Hepatocyte (in vitro differentiated cells): ENCODE measurements around the gene RASGEF1C. TPM values are rescaled to one million over a fixed set of nuclear protein-coding genes. Genes with fewer than 3 reads are reported as not detected.

Experiments
- DNase-seq: peaks from one replicate; pipeline ENCODE4 v3.0.0-alpha.2; 2016; ENCODE audit warnings: low spot score
- H2AFZ ChIP-seq: fragments of 200-600 bp; sonication (generic); 2 replicates; pipeline ENCODE4 v1.6.0; 2016; ENCODE audit warnings: antibody characterized with exemption, mild to moderate bottlenecking
- H3K27ac ChIP-seq: fragments of 200-600 bp; sonication (generic); 2 replicates; pipeline ENCODE4 v1.5.1; 2016; ENCODE audit warnings: mild to moderate bottlenecking
- H3K27me3 ChIP-seq: fragments of 200-600 bp; sonication (generic); 2 replicates; pipeline ENCODE4 v1.6.1; 2016
- H3K36me3 ChIP-seq: fragments of 200-600 bp; sonication (generic); replicated peaks from 2 replicates; pipeline ENCODE4 v1.5.1; 2016; ENCODE audit warnings: low read depth; ENCODE audit not compliant: insufficient read depth
- H3K4me1 ChIP-seq: fragments of 200-600 bp; sonication (generic); 2 replicates; pipeline ENCODE4 v1.5.1; 2016; ENCODE audit warnings: mild to moderate bottlenecking, moderate library complexity; ENCODE audit not compliant: insufficient read depth
- H3K4me2 ChIP-seq: fragments of 200-600 bp; sonication (generic); 2 replicates; pipeline ENCODE4 v1.6.0; 2016
- H3K4me3 ChIP-seq: fragments of 200-600 bp; sonication (generic); 2 replicates; pipeline ENCODE4 v1.5.1; 2016; ENCODE audit warnings: mild to moderate bottlenecking
- H3K79me2 ChIP-seq: fragments of 200-600 bp; sonication (generic); 2 replicates; pipeline ENCODE4 v1.6.0; 2017; ENCODE audit warnings: mild to moderate bottlenecking
- H3K9me2 ChIP-seq: fragments of 200-600 bp; sonication (generic); replicated peaks from 2 replicates; pipeline ENCODE4 v1.6.0; 2017; ENCODE audit warnings: mild to moderate bottlenecking; ENCODE audit not compliant: insufficient read depth
- H3K9me3 ChIP-seq: fragments of 200-600 bp; sonication (generic); 2 replicates; pipeline ENCODE4 v1.5.1; 2016; ENCODE audit warnings: low read depth, mild to moderate bottlenecking
- H4K20me1 ChIP-seq: fragments of 200-600 bp; sonication (generic); 2 replicates; pipeline ENCODE4 v1.6.0; 2016; ENCODE audit warnings: mild to moderate bottlenecking; ENCODE audit not compliant: insufficient read depth, poor library complexity, severe bottlenecking
- CTCF ChIP-seq: fragments of 200-600 bp; sonication (generic); IDR thresholded peaks from 2 replicates; pipeline ENCODE4 v1.5.1; 2016; ENCODE audit warnings: antibody characterized with exemption, mild to moderate bottlenecking; ENCODE audit not compliant: poor library complexity
- EZH2 ChIP-seq: fragments of 200-600 bp; sonication (generic); IDR thresholded peaks from 2 replicates; pipeline ENCODE4 v1.6.1; 2016; ENCODE audit warnings: antibody characterized with exemption, mild to moderate bottlenecking, borderline replicate concordance
- EZH2phosphoT487 ChIP-seq: fragments of 200-600 bp; sonication (generic); IDR thresholded peaks from one replicate; pipeline ENCODE4 v1.6.1; 2018; ENCODE audit warnings: antibody characterized with exemption, mild to moderate bottlenecking, low read depth, moderate library complexity; ENCODE audit not compliant: unreplicated experiment, severe bottlenecking
- WGBS: methylation state at CpG from one replicate; pipeline ENCODE4 v1.1.6; 2016; ENCODE audit warnings: low lambda C conversion rate; ENCODE audit errors: missing lambda C conversion rate; 5-methylcytosine and 5-hydroxymethylcytosine counted together
- polyA plus RNA-seq: library from polyadenylated mRNA; unstranded; fragments of >200 nt; fragmentation: Nextera tagmentation; extraction: Ambion mirVana; gene quantifications from 2 replicates; pipeline ENCODE4 v1.2.1, GENCODE V29; 2016
- total RNA-seq: library from RNA; depleted of rRNA; stranded (reverse); fragments of >200 nt; gene quantifications from 2 replicates; pipeline ENCODE4 v1.2.3, GENCODE V29; 2014

The RASGEF1C gene
- total and polyA plus RNA-seq, 2 experiments from 2014 or later: not detected

- peaks cover 4% of the 10 kb centered on the region for H3K4me1 ChIP-seq
- H3K79me2 ChIP-seq: no peaks in the 10 kb centered on the region
- H2AFZ ChIP-seq: no peak overlapping the region
- 76% methylated on average over 12 of the region's 23 CpGs for WGBS
- H3K27ac ChIP-seq: no peak overlapping the region
- no peak overlapping the region for H3K4me3 ChIP-seq
- H3K9me3 ChIP-seq: no peaks in the 10 kb centered on the region
- H3K9me2 ChIP-seq: no peaks in the 10 kb centered on the region
- no peak for DNase-seq
- no peaks in the 10 kb centered on the region for H3K27me3 ChIP-seq
- no peak overlapping the region for H3K4me2 ChIP-seq
- no peaks in the 10 kb centered on the region for H4K20me1 ChIP-seq
- H3K36me3 ChIP-seq: no peaks in the 10 kb centered on the region
- no peak for TF ChIP-seq CTCF
- no peak for TF ChIP-seq EZH2phosphoT487
- TF ChIP-seq EZH2: no peak
These were observed 39.5 kb downstream of the RASGEF1C start for GRCh38 chr5:180169248-180170105.

GRCh38 chr5:180168758-180169157 lies 40.3 kb downstream of the RASGEF1C start:
- Histone ChIP-seq H3K4me1 (peaks cover 4% of the 10 kb centered on the region), H3K4me2 (no peak overlapping the region), H2AFZ (no peak overlapping the region), H3K79me2 (no peaks in the 10 kb centered on the region), H3K36me3 (no peaks in the 10 kb centered on the region), H4K20me1 (no peaks in the 10 kb centered on the region), H3K27me3 (no peaks in the 10 kb centered on the region), H3K9me2 (no peaks in the 10 kb centered on the region), H3K27ac (no peak overlapping the region), H3K4me3 (no peak overlapping the region), H3K9me3 (no peaks in the 10 kb centered on the region)
- 88% methylated on average over 6 of the region's 6 CpGs for WGBS
- TF ChIP-seq EZH2 (no peak), CTCF (no peak), EZH2phosphoT487 (no peak)
- DNase-seq: no peak

- DNase-seq: no peak
- TF ChIP-seq EZH2 (no peak), EZH2phosphoT487 (no peak), CTCF (no peak)
- H3K9me2 ChIP-seq: no peaks in the 10 kb centered on the region
- no peaks in the 10 kb centered on the region for H4K20me1 ChIP-seq
- H3K27me3 ChIP-seq: no peaks in the 10 kb centered on the region
- WGBS: 90% methylated on average over 2 of the region's 2 CpGs
- H3K79me2 ChIP-seq: no peaks in the 10 kb centered on the region
- no peak overlapping the region for H3K4me2 ChIP-seq
- no peak overlapping the region for H3K27ac ChIP-seq
- H3K36me3 ChIP-seq: no peaks in the 10 kb centered on the region
- no peaks in the 10 kb centered on the region for H3K4me1 ChIP-seq
- no peak overlapping the region for H3K4me3 ChIP-seq
- no peaks in the 10 kb centered on the region for H3K9me3 ChIP-seq
- H2AFZ ChIP-seq: no peak overlapping the region
These were observed 42.8 kb downstream of the RASGEF1C start for GRCh38 chr5:180166176-180166575.
